ENCODE results near the gene LRRC45.
A peak's percentile ranks its signal among the peaks of the same experiment; 100 is the strongest.
"Not testable (repeated sequence)": the region's sequence is repeated elsewhere in the genome, so short reads cannot be mapped to it uniquely, and the experiment has no call there.

LRRC45 gene

GRCh38 chr17:82036634-82037091, 13.6 kb downstream of the LRRC45 start:
- no peak for DNase-seq

GRCh38 chr17:82037092-82037888, 14.2 kb downstream of the LRRC45 start, which contains the start of gene DCXR:
Gene DCXR (minus strand): TSS chr17:82037697. CDS start chr17:82037682, 15 bp downstream.
- DNase-seq: peak; percentile 97

GRCh38 chr17:82037889-82038195, 14.7 kb downstream of the LRRC45 start:
- no peak for DNase-seq

DNA sequence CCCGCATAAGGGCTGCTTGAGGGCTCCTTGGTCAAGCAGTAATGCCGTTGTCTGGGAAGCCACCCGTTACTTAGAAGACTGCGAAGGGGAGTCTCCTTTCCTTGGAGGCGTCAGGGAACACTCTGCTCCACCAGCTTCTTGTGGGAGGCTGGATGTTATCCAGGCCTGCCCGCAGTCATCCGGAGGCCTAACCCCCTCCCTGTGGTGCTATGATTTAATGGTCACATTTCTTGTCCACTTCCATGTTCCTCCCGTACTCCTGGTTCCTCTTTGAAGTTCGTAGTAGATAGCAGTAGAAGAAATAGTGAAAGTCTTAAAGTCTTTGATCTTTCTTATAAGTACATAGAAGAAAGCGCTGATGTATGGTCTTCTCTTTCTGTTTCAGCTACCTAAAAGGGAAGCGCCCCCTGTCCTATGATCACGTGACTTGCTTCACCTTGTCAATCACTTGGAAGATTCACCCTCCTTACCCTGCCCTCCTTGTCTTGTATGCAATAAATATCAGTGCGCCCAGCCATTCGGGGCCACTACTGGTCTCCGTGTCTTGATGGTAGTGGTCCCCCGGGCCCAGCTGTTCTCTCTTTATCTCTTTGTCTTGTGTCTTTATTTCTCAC, 15.8 kb downstream of the LRRC45 start:
- DNase-seq: not testable (repeated sequence)

- no peak for DNase-seq
Observed at GRCh38 chr17:82039695-82040299, 16.7 kb downstream of the LRRC45 start.

- no peak for DNase-seq
Observed at GRCh38 chr17:82041144-82041814, 18.2 kb downstream of the LRRC45 start.

GRCh38 chr17:82042649-82043048, 19.5 kb downstream of the LRRC45 start:
- DNase-seq: no peak

GRCh38 chr17:82043507-82043906, 20.4 kb downstream of the LRRC45 start:
- no peak for DNase-seq

DNA sequence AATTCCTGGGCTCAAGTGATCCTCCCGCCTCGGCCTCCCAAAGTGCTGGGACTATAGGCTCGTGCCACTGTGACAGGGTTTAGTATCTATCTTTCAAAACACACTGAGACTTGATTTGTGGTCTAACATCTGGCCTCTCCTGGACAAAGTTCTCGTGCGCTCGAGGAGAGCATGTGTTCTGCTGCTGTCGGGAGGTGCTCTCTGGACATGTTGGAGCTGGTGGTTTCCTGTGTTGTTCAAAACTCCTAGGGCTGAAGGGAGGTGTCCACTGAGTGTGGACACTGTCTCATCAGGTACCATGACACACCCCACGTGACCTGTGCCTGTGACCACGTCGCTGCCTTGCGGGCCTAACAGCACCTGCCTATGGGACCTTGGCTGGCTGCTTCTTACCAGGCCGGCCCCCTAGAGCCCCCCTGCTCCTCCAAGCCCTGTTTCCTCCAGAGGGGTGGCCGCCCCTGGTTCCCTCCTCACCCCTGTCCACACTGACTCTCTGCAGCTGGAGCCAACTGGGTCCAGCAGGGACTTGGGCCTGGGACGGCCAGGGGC, 22.9 kb downstream of the LRRC45 start:
- DNase-seq: no peak

GRCh38 chr17:82046903-82047302, 23.8 kb downstream of the LRRC45 start:
- DNase-seq: no peak

DNA sequence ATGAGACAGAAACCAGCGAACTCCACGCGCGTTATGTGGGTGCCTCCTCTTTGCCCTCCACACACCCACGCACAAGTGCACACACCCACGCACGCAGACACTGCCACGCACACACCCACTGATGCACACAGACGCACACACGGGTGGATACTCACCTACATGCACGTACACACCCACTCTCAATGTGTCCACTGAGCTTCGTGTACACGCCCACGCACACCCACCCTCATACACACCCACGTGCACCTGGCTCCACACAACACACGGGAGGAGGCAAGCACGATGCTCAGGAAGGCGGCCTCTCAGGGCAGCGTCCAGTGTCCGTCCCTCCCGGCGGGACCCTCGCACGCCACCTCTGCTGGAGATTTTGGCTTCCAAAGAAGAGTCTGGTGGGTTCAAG, 24.3 kb downstream of the LRRC45 start:
- no peak for DNase-seq

DNA sequence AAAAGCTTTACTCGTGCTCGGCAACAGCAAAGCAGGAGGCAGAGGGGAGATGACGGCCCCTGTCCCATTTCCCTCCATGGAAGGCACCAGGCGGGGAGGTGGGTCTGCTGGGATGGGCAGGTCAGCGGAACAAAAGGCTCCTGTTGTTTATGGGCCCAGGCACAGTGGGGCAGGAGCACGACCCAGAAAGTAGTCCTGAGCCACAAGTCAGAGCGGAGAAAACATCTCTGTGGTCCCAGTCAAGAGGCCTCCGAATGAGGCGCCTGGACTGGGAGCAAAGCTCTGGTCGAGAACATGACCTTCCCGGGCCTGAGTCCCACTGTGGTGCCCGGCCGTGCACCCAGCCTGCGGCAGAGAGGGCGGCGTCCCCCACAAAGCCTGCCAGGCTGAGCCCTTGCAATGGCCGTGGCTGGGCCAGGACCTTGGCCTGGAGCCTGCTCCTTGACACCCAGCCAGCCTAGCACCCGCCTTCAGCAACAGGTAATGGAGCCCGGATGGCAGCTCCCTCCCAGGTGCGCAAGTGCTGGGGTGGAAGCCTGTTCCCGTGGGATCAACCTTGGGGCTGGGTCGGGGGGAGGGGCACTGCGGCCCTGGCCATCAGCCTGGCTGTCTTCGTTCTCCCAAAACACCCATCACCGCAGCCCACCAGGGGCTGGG, 24.9 kb downstream of the LRRC45 start:
- no peak for DNase-seq

- no peak for DNase-seq
Observed at GRCh38 chr17:82048571-82048971, 25.5 kb downstream of the LRRC45 start.

GRCh38 chr17:82049106-82049505, 26.0 kb downstream of the LRRC45 start:
- no peak for DNase-seq

DNA sequence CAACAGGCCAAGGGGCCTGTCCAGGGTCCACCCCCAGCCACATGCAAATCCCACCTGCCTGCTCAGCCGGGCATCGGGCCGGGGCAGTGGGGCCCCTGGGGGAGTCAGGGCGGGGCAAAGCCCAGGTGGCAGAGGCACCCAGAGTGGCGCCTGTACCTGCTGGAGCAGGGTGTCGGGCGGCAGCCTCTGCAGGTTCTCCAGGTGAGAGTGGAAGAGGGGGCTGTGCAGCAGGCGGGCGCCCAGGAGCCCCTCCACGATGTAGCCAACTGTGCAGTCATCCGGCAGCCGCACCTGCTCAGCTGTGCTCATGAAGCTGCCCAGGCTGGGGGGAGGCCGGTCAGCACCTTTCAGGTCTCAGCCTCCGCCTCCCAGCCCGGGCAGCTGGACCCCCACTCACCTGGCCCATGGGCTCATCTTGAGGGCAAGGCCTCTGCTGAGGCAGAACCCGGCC, 26.4 kb downstream of the LRRC45 start:
- no peak for DNase-seq

- DNase-seq: no peak
Observed at GRCh38 chr17:82050152-82050760, 27.2 kb downstream of the LRRC45 start.

GRCh38 chr17:82050761-82051641, 27.9 kb downstream of the LRRC45 start:
- peak; percentile 46 for DNase-seq

- DNase-seq: peak; percentile 72
Observed at GRCh38 chr17:82051776-82052637, 28.9 kb downstream of the LRRC45 start, which contains the start of the genes GPS1 and RFNG. Gene GPS1 (plus strand): TSS chr17:82051898. CDS start chr17:82051932, 34 bp downstream. Gene RFNG (minus strand): TSS chr17:82051811. CDS start chr17:82051766, 45 bp downstream.

- DNase-seq: no peak
Observed at GRCh38 chr17:82052638-82053059, 29.5 kb downstream of the LRRC45 start.

- peak; percentile 26 for DNase-seq
Observed at GRCh38 chr17:82053130-82053529, 30.0 kb downstream of the LRRC45 start.
